NCI-H510A (cell line): ENCODE measurements around the gene CD72.

ENCODE experiments used
- DNase-seq: peaks from one replicate; lab custom pipeline; 2025; lab: John Stamatoyannopoulos, UW

The CD72 gene, protein sequence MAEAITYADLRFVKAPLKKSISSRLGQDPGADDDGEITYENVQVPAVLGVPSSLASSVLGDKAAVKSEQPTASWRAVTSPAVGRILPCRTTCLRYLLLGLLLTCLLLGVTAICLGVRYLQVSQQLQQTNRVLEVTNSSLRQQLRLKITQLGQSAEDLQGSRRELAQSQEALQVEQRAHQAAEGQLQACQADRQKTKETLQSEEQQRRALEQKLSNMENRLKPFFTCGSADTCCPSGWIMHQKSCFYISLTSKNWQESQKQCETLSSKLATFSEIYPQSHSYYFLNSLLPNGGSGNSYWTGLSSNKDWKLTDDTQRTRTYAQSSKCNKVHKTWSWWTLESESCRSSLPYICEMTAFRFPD

DNA sequence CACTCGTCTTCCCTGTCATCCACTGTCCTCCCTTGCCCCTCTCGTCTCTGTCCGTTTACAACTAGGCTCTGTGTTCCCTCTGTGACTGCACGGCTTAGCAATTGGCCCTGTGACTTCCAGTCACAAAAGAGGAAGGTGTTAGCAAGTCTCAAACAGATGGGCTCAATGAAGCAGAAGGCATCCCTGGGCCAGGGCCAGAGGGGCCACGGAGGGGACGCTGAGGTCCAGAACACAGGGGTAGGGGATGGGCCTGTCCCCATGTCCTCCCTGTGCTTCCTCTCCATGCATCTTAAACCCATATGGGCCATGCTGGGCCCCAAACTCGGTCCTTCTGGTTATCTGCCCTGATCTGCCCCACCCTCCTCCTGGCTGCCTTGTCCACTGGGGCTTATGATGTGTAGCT is at the start of gene CD72:
TSS of gene CD72 (minus strand) at position 89 of the 403 bp plus-strand sequence. CDS start 110 bp downstream, outside the sequence.
- DNase-seq, result no peak

DNA sequence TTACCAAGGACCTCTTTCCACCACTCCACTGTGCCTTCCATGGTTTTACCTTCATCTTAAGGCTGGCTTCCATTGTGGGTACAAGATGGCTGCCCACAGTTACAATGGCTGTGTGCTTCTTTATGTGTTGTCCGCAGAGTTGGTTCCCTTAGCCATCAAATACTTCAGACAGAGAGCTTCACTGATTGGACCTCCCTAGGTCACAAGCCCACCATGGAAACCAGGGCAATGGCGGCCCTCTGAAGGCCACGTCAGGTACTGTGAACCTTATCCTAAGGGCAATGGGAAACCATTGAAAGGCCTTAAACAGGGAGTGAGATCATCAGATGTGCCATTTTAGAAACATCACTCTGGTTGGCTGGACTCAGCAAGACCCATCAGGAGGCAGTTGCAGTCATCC is 49.7 kb upstream of the CD72 start:
- DNase-seq, result no peak

GRCh38 chr9:35666549-35666948 is 48.3 kb upstream of the CD72 start:
- no peak for DNase-seq

GRCh38 chr9:35666045-35666444 is 47.8 kb upstream of the CD72 start:
- no peak for DNase-seq

GRCh38 chr9:35665471-35665818 is 47.2 kb upstream of the CD72 start:
- no peak for DNase-seq

DNA sequence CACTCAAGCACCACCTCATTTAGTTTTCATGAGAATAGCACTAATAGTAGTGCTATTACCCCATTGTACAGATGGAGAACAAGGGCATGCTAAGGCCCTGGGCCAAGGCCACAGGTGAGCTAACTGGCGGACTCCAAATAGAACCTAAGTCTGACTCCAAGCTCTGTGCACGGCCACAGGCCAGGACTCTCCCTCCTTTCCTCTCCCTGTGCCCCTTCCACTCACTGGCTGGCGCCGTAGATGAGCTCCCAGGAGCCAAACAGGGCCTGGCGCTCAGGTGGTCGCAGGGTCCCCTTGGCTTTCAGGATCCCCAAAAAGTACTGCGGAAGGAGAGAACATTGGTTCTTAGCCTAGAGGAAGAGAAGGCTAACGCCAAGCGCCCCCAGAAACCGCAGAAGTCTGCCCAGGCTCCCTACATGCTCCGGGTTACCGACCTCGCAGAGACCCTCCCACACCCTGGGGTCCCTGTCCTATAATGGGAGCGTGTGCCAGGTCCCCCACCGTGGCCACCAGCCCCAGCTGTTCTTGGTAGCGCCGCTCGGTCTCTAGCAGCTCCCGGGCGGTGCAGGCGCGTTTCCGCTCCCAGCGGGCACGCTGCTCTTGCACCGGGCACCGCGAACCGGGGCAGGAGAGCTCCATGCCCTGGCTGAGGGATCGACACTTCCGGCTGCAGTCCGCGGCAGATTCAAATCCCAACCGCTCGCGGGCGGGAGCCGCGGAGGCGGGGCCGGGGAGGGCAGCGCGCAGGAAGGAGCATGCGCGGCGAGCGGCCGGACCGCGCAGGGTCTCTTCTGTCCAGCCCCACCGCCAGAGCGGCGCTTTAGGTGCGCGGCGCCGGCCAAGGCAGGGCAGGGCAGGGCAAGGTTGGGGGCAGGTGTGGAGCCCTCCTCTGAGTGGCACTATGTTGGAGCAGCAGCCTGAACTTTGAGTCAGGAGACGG is 46.6 kb upstream of the CD72 start, which contains the start of gene ARHGEF39:
TSS of gene ARHGEF39 (minus strand) at position 665 of the 940 bp plus-strand sequence. CDS start at position 639, 26 bp downstream.
- DNase-seq, result peak; percentile 63

DNA sequence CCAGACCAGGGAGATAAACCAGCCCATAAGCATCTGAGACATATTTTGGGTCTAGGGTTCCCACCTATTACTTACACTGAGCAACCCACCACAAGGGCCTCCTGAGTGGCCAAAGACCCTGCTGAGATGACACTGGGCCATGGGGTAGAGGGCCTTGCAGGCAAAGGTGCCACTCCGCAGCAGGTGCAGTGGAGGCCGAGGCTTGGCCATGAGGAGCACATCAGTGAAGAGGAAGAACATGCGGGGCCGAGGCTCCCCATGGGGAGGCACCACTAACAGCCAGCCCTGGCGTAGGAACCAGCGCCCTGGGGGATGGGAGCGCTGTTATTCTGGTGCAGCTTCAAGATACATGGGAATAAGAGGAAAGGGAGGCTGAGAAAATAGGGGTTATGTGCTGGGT is 44.2 kb upstream of the CD72 start:
- DNase-seq, result no peak

GRCh38 chr9:35661756-35662350 is 43.6 kb upstream of the CD72 start:
- DNase-seq, result no peak

GRCh38 chr9:35660966-35661415 is 42.8 kb upstream of the CD72 start:
- no peak for DNase-seq

- no peak for DNase-seq
Observed at GRCh38 chr9:35659340-35659739, 41.1 kb upstream of the CD72 start.

GRCh38 chr9:35658968-35659220 is 40.7 kb upstream of the CD72 start:
- DNase-seq, result no peak

- peak; percentile 17 for DNase-seq
Observed at GRCh38 chr9:35658137-35658967, 40.1 kb upstream of the CD72 start, which contains the start of gene CCDC107. TSS of gene CCDC107 (plus strand) at chr9:35658292. CDS start at chr9:35658380, 88 bp downstream.

DNA sequence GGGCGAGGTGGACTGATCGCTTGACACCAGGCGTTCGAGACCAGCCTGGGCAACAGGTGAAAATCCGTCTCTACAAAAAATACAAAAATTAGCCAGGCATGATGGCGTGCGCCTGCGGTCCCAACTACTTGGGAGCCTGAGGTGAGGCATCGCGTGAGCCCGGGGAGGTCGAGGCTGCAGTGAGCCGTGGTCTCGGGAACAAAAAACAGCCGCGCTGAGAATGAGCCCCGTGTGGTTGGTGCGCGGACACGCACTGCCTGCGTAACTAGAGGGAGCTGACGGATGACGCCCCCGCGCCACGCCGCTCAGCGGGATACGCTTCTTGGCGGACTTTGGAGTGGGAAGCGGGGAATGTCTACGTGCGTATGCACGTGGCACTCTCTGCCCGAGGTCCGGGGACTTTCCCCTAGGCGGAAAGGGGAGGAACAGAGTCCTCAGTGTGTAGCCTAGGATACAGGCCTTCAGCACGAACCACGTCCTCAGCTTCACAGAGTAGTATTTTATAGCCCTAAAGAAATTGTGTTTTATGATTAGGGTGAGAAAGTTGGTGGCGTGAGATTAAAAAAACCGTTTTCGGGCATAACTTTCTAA is 39.4 kb upstream of the CD72 start, which contains the start of gene RMRP:
TSS of gene RMRP (minus strand) at position 474 of the 591 bp plus-strand sequence.
- DNase-seq, result peak; percentile 92

- DNase-seq, result no peak
Observed at GRCh38 chr9:35656831-35657545, 38.8 kb upstream of the CD72 start.

DNA sequence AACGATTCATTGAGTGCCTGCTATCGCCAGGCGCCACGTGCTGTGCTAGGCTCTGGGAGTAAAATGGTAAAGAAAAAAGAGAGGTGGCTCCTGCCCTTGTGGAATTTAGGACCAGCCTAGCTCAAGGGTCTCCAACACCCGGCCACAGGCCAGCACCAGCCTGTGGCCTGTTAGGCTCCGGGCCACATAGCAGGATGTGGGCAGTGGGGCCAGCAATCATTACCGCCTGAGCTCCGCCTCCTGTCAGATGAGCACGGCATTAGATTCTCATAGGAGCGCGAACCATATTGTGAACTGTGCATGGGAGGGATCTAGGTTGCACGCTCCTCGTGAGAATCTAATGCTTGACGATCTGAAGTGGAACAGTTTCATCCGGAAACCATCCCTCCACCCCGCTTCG is 38.1 kb upstream of the CD72 start:
- DNase-seq, result no peak

GRCh38 chr9:35653611-35654010 is 35.4 kb upstream of the CD72 start:
- DNase-seq, result no peak

GRCh38 chr9:35652829-35653209 is 34.6 kb upstream of the CD72 start:
- DNase-seq, result no peak

DNA sequence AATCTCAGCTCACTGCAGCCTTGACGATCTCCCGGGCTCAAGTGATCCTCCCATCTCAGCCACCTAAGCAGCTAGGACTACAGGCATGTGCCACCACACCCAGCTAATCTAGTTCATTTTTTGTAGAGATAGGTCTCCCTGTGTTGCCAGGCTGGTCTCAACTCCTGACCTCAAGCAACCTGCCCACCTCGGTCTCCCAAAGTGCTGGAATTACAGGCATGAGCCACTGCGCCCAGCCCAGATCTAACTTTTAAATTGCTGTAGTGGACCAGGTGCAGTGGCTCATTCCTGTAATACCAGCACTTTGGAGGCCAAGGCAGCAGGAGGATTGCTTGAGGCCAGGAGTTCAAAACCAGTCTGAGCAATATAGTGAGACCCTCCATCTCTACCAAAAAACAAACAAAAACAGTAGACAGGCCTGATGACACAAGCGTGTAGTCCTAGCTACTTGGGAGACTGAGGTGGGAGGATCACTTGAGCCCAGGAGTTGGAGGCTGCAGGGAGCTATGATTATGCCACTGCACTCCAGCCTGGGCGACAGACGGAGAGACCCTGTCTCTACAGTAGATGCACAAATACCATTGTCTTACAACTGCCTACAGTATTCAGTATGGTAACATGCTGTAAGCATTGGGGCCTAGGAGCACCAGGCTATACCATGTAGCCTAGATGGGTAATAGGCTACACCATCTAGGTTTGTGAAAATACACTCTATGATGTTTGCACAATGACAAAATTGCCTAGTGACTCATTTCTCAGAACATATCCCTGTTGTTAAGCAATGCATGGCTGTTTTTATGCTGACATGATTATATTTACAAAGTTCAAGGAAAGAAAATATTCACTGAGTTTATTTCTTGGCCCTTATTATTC is 34.0 kb upstream of the CD72 start:
- no peak for DNase-seq

GRCh38 chr9:35650341-35651158 is 32.3 kb upstream of the CD72 start, which contains the start of gene SIT1:
TSS of gene SIT1 (minus strand) at chr9:35650931. CDS start at chr9:35650853, 78 bp downstream.
- DNase-seq, result no peak
